NCI-H524 treated with DMSO at 0.1 percent for 48 hours (cell line): ENCODE measurements around the gene FNDC3A.

Experiments
- DNase-seq: peaks from one replicate; lab custom pipeline; 2025; lab: John Stamatoyannopoulos, UW

Gene FNDC3A, protein sequence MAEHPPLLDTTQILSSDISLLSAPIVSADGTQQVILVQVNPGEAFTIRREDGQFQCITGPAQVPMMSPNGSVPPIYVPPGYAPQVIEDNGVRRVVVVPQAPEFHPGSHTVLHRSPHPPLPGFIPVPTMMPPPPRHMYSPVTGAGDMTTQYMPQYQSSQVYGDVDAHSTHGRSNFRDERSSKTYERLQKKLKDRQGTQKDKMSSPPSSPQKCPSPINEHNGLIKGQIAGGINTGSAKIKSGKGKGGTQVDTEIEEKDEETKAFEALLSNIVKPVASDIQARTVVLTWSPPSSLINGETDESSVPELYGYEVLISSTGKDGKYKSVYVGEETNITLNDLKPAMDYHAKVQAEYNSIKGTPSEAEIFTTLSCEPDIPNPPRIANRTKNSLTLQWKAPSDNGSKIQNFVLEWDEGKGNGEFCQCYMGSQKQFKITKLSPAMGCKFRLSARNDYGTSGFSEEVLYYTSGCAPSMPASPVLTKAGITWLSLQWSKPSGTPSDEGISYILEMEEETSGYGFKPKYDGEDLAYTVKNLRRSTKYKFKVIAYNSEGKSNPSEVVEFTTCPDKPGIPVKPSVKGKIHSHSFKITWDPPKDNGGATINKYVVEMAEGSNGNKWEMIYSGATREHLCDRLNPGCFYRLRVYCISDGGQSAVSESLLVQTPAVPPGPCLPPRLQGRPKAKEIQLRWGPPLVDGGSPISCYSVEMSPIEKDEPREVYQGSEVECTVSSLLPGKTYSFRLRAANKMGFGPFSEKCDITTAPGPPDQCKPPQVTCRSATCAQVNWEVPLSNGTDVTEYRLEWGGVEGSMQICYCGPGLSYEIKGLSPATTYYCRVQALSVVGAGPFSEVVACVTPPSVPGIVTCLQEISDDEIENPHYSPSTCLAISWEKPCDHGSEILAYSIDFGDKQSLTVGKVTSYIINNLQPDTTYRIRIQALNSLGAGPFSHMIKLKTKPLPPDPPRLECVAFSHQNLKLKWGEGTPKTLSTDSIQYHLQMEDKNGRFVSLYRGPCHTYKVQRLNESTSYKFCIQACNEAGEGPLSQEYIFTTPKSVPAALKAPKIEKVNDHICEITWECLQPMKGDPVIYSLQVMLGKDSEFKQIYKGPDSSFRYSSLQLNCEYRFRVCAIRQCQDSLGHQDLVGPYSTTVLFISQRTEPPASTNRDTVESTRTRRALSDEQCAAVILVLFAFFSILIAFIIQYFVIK

DNA sequence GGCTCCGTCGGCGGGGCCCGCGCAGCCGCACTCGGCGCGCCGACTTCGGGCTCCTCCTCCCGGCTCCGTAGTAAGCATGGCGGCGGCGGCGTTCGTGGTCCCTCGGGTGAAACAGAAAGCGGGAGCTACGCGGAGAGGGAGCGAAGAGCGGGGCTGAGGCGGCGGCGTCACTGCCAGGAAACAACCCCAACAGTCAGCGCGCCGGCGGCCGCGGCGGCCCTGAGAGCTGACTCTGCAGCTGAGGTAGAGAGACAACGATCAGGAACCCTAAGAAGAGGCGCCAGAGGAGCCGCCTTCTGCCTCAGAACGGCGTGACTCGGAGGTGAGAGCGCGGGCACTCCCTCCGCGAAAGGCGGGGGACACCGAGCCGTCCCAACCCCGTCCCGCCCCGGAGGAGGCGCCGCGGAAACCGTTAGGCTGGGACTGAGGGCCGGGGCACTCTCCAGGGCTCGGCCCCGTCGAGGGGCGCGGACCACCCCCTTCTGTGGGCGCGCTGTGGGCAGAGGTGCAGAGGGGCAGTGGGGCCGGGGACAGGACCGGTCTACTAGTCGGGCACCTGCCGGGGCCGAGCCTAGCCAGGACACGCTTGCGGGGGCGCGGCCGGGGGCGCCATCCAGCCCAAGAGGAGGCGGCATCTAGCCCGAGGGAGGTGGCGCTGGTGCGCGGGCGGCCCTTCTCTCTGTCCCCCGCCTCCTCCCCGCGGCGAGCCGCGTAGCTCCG lies at the start of gene FNDC3A:
TSS of gene FNDC3A (plus strand) at position 57 of the 720 bp plus-strand sequence. CDS start 30,279 bp downstream, outside the sequence.
- no peak for DNase-seq

GRCh38 chr13:48928757-48929430 lies 46.8 kb upstream of the FNDC3A start:
- no peak for DNase-seq

DNA sequence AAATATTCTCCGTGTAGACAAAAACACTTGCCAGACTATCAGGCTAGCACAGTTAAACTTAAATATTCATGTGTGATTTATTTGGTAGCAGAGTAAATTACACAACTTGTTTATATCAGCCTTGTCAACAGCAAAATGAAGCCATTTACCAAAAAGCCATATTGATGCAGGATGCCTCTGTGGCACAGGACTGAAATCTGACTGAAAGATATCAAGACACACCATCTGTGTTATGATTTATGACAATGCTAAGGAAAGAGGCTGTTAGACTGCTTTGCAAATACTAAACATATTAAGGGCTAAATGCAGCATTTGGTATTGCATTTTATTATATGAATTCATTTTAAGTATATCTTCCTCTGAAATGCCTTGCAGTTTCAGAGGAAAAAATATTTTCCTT lies 44.8 kb upstream of the FNDC3A start:
- DNase-seq: no peak

GRCh38 chr13:48938308-48938943 lies 37.3 kb upstream of the FNDC3A start:
- no peak for DNase-seq

- DNase-seq: no peak
Measured at GRCh38 chr13:48939728-48940127, 36.0 kb upstream of the FNDC3A start.

DNA sequence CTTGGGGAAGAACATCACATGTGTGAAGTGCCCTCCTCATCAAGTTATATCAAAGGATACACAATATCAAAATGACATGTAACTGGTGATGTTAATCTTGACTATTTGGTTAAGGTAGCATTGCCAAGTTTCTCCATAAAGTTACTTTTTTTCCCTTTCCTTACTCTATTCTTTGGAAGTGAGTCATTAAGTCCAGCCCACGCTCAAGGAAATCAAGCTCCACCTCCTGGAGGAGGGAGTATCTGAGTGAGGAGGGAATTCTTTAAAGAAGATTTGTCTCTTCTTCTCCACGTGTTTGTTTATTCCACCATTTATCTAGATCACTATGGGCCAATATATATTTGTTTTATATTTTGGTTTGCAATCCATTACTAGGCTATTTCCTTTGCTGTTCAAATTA lies 33.6 kb upstream of the FNDC3A start:
- DNase-seq: no peak

- DNase-seq: no peak
Measured at GRCh38 chr13:48944221-48944620, 31.5 kb upstream of the FNDC3A start.

- no peak for DNase-seq
Measured at GRCh38 chr13:48945626-48946025, 30.1 kb upstream of the FNDC3A start.

GRCh38 chr13:48946163-48946562 lies 29.5 kb upstream of the FNDC3A start:
- DNase-seq: no peak

DNA sequence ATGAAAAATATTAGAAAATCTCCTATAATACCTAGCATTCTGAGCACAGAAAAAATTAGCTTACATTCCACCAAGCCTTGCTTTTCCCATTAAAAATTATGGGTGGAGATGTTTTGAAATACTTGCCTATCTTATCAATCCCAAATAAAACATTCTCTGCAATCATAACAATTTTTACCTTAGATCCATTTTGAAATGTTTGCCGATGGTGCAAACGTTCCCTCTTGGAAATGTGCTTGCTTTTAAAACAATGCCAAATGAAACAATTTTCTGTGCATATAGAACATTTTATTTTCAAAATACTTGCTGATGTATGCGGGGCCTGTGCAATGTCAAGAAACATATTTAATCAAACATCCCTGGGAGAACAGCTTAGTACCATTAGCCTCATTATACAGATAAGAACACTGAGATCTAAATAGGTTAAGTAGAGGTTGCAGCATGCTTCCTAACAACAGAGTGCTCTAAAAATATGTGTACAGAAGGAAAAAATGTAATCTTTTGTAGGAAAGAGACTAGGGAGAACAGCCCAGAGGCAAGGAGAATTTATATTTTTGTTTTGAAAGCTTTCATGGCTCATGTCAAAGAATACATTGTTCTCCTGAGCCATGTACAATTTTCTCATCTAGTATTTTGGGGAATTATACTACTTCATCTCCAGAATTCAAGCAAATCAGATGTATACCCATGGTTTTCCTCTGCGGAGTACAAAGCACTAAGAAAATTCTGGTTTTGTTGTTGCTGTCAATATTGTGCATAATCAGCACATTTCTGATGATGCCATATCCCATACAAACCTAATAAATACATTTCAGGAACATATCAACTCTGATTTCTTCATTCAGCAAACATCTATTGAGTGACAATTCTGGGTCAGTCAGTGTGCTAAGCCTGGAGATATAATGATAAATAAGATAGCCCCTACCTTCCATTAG lies 25.9 kb upstream of the FNDC3A start:
- DNase-seq: no peak

DNA sequence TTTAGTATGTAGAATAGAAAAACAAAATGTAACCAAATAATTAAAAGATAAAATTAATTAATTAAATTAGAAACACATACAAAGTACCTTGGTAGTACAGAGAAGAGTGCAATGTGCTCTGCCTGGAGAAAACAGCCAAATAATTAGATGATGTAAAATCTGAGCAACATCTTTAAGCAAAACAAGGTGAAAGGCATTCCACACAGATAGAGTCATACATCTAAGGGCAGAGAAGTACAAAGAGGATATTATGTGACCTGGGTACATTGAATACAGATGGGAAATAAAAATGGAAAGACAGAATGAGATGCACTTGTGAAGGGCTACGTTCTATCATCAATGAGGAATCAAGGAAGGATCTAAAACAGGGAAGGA lies 25.2 kb upstream of the FNDC3A start:
- no peak for DNase-seq

GRCh38 chr13:48954081-48954480 lies 21.6 kb upstream of the FNDC3A start:
- no peak for DNase-seq

- DNase-seq: no peak
Measured at GRCh38 chr13:48955536-48955935, 20.2 kb upstream of the FNDC3A start.

- no peak for DNase-seq
Measured at GRCh38 chr13:48961379-48961778, 14.3 kb upstream of the FNDC3A start.

- DNase-seq: no peak
Measured at GRCh38 chr13:48962281-48962680, 13.4 kb upstream of the FNDC3A start.

- DNase-seq: no peak
Measured at GRCh38 chr13:48965736-48966135, 10.0 kb upstream of the FNDC3A start.

DNA sequence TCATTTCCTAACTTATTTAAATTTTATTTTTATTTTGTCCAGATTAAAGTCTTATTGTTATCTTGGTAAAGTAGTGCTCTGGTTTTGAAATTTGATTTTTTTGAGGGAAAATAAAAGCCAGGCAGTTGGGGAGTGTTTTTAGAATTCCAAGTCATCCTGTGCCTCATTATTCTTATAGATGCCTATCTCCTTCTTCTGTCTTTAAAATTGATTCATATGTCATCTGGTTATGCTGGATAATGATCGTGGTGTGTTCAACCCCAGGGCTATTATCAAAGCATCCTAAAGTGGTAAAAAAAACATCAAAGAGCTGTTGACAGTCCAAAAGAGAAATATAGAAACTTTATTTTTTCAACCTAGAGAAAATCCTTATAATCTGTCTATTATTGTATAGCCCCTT lies 6.0 kb upstream of the FNDC3A start:
- no peak for DNase-seq

DNA sequence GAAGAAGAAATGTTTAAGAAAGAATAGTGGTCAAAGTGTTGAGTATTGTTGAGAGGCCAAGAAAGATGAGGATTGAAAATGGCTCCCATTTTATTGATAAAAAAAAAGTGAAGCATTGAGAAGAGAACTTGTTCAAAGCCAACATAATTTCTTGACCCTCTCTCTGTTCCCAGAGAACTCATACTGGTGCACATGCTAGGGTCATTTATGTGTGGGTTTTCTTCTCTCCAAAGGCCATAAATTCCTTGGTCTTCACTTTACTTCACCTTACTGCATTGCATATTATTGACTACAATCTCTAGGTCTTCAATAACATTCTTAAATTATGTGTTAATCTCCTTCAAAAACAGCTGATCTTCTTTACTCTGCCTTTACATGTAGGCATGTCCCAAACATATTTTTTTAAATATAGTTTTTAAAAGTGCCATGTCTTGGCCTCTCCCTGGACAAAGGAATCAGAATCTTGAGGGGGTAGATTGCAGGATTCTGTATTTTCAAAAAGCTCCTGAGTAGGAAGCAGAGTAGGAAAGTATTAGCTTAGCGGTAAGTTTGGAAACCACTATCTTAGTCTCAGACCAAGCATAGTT lies 1.8 kb upstream of the FNDC3A start:
- DNase-seq: no peak
